HG03558 (cell line): Measurements from ENCODE around the gene CDKAL1.

Experiments used
- ATAC-seq: cut with Tn5 transposase; IDR thresholded peaks from one replicate; pipeline ENCODE4 v1.9.1; 2021; ENCODE audit warnings: moderate number of reproducible peaks; ENCODE audit not compliant: unreplicated experiment; ENCODE audit errors: extremely low read depth

Gene CDKAL1

GRCh38 chr6:20664250-20664649 lies 130.0 kb downstream of the CDKAL1 start:
- ATAC-seq: no peak

- no peak for ATAC-seq
These were observed 131.0 kb downstream of the CDKAL1 start for GRCh38 chr6:20665290-20665689.

- ATAC-seq: peak; percentile 61
These were observed 135.5 kb downstream of the CDKAL1 start for GRCh38 chr6:20669571-20670314.

GRCh38 chr6:20670750-20671149 lies 136.5 kb downstream of the CDKAL1 start:
- no peak for ATAC-seq

- no peak for ATAC-seq
These were observed 137.8 kb downstream of the CDKAL1 start for GRCh38 chr6:20672038-20672437.

GRCh38 chr6:20673458-20673857 lies 139.2 kb downstream of the CDKAL1 start:
- ATAC-seq: no peak

GRCh38 chr6:20674664-20675063 lies 140.4 kb downstream of the CDKAL1 start:
- no peak for ATAC-seq

- ATAC-seq: no peak
These were observed 144.6 kb downstream of the CDKAL1 start for GRCh38 chr6:20678831-20679352.

GRCh38 chr6:20680697-20681165 lies 146.5 kb downstream of the CDKAL1 start:
- no peak for ATAC-seq

- no peak for ATAC-seq
These were observed 147.0 kb downstream of the CDKAL1 start for GRCh38 chr6:20681243-20681684.

GRCh38 chr6:20684474-20684873 lies 150.2 kb downstream of the CDKAL1 start:
- no peak for ATAC-seq

GRCh38 chr6:20686142-20686541 lies 151.9 kb downstream of the CDKAL1 start:
- no peak for ATAC-seq

GRCh38 chr6:20687494-20687893 lies 153.2 kb downstream of the CDKAL1 start:
- ATAC-seq: peak; percentile 41

- peak; percentile 85 for ATAC-seq
These were observed 154.6 kb downstream of the CDKAL1 start for GRCh38 chr6:20688710-20689500.

- no peak for ATAC-seq
These were observed 156.9 kb downstream of the CDKAL1 start for GRCh38 chr6:20691185-20691584.

- ATAC-seq: no peak
These were observed 157.8 kb downstream of the CDKAL1 start for GRCh38 chr6:20692023-20692422.

GRCh38 chr6:20693466-20694063 lies 159.3 kb downstream of the CDKAL1 start:
- ATAC-seq: no peak

GRCh38 chr6:20696676-20697075 lies 162.4 kb downstream of the CDKAL1 start:
- no peak for ATAC-seq

- no peak for ATAC-seq
These were observed 164.4 kb downstream of the CDKAL1 start for GRCh38 chr6:20698675-20699074.

- no peak for ATAC-seq
These were observed 165.1 kb downstream of the CDKAL1 start for GRCh38 chr6:20699402-20699801.

- ATAC-seq: no peak
These were observed 166.1 kb downstream of the CDKAL1 start for GRCh38 chr6:20700375-20700774.
